ENCODE data around the gene MUC6. TPM values are rescaled to one million over a fixed set of nuclear protein-coding genes. Genes with fewer than 3 reads are reported as not detected.

The MUC6 gene
- polyA plus RNA-seq, 1 donor: 26.8 TPM

DNA sequence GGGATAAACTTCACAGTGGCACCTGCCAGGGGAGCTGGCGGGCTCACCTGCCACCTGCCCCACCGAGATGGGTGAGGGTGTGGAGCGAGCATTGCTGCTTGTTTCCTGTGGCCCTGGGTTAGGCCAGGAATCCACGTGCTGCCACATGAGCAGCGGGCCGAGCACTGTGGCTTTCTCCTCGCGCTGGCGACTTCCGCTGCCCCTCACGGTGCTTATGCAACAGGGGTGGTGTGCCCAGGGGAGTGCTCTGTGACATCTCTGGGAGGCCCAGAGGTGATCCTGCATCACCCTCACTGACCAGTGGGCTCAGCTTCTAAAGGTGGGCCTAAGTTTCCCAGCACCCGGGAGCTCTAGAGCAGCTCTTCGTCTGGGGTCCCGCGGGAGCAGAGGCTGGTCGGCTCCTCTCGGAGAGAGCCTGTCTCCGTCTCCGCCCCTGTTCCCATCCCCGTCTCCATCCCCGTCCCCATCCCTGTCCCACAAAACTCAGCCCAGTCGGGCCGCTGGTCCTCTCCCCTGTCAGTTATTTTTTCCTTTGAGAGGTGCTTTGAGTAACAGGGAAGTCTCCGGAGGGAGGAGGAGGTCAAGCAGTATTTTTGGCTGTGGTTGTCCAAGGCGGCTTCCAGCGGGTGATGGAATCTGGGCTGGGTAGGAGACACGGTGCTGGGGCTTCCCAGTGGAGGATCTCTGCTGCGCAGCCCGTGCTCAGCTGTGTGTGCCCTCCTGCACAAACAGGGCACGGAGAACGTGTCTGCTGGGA, 68.3 kb downstream of the MUC6 start:
- no peak for DNase-seq

- no peak for DNase-seq
These were observed 71.2 kb downstream of the MUC6 start for GRCh38 chr11:965206-965775.

- no peak for DNase-seq
These were observed 72.7 kb downstream of the MUC6 start for GRCh38 chr11:963852-964251.

Other genes with a start within 250 kb of the MUC6 start
- 0.27 TPM for gene CEND1, start 246.6 kb downstream of the MUC6 start, polyA plus RNA-seq (ENCODE audit: insufficient read length)
- 13.0 TPM for gene SLC25A22, start 238.4 kb downstream of the MUC6 start, polyA plus RNA-seq (ENCODE audit: insufficient read length)
- gene PIDD1, start 231.5 kb downstream of the MUC6 start, polyA plus RNA-seq (ENCODE audit: insufficient read length): 10.1 TPM
- 855 TPM for gene RPLP2, start 226.8 kb downstream of the MUC6 start, polyA plus RNA-seq (ENCODE audit: insufficient read length)
- gene PNPLA2, start 217.8 kb downstream of the MUC6 start, polyA plus RNA-seq (ENCODE audit: insufficient read length): 40.9 TPM
- 9.9 TPM for gene CRACR2B, start 208.8 kb downstream of the MUC6 start, polyA plus RNA-seq (ENCODE audit: insufficient read length)
- gene CD151, start 203.8 kb downstream of the MUC6 start, polyA plus RNA-seq (ENCODE audit: insufficient read length): 145 TPM
- 71.9 TPM for gene POLR2L, start 194.2 kb downstream of the MUC6 start, polyA plus RNA-seq (ENCODE audit: insufficient read length)
- 55.9 TPM for gene TSPAN4, start 193.9 kb downstream of the MUC6 start, polyA plus RNA-seq (ENCODE audit: insufficient read length)
- gene CHID1, start 125.9 kb downstream of the MUC6 start, polyA plus RNA-seq (ENCODE audit: insufficient read length): 100 TPM
- 114 TPM for gene AP2A2, start 110.8 kb downstream of the MUC6 start, polyA plus RNA-seq (ENCODE audit: insufficient read length)
- 0.03 TPM for gene MUC2, start 38.2 kb upstream of the MUC6 start, polyA plus RNA-seq (ENCODE audit: insufficient read length)
- gene MUC5AC, start 121.2 kb upstream of the MUC6 start, polyA plus RNA-seq (ENCODE audit: insufficient read length): 0.03 TPM
- 0.12 TPM for gene MUC5B, start 186.3 kb upstream of the MUC6 start, polyA plus RNA-seq (ENCODE audit: insufficient read length)